Amygdala (tissue), 56 donors: ENCODE measurements around the gene OPA3.
A peak's percentile ranks its signal among the peaks of the same experiment; 100 is the strongest.

Experiments used
- DNase-seq, 56 donors: peaks; one replicate each; lab custom pipeline; 2025; lab: John Stamatoyannopoulos, UW

The OPA3 gene

DNA sequence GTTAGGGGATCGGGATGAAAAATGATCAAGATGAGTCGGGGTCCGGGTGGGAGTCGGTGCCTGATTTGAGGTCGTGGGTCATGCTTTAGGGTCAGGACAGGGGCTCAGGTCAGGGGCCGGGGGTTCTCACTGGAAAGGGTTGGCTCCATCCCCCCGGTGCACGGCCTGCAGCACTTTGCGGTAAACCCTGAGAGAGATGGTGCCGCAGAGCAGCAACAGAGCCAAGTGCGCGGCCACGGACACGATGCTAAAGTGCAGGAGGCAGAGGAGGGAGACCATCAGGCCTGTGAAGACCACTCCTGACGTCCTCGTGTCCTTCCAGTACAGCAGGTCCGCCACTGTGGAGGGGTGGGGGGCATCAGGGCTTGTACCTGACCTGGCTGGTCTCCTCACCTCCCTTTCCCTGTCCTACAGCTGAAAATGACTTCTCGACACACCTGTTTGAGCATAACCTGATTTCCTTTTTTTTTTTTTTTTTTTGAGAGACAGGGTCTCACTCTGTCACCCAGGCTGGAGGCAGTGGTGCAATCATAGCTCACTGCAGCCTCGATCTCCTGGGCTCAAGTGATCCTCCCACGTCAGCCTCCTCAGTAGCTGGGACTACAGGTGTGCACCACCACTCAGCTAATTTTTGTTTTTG lies 95.3 kb downstream of the OPA3 start:
- DNase-seq: no peak

DNA sequence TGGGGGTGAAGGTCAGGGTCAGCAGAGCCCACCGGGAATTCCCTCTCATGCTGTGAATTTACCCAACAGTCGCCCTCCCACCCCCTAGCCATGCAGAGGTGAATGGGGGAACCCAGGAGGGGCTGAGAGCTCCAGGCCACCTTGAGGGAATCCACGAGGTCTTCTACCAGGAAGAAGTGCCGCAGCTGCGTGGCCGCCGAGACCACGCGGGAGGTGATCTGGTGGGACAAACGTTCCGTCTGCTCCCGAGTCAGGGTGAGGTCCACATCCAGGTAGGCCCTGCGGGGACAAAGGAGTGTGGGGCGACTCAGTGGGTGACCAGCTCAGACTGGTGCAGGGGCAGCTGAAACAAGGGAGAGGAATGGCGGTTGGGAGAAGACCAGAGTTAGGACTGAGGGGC lies 95.9 kb downstream of the OPA3 start:
- no peak for DNase-seq

DNA sequence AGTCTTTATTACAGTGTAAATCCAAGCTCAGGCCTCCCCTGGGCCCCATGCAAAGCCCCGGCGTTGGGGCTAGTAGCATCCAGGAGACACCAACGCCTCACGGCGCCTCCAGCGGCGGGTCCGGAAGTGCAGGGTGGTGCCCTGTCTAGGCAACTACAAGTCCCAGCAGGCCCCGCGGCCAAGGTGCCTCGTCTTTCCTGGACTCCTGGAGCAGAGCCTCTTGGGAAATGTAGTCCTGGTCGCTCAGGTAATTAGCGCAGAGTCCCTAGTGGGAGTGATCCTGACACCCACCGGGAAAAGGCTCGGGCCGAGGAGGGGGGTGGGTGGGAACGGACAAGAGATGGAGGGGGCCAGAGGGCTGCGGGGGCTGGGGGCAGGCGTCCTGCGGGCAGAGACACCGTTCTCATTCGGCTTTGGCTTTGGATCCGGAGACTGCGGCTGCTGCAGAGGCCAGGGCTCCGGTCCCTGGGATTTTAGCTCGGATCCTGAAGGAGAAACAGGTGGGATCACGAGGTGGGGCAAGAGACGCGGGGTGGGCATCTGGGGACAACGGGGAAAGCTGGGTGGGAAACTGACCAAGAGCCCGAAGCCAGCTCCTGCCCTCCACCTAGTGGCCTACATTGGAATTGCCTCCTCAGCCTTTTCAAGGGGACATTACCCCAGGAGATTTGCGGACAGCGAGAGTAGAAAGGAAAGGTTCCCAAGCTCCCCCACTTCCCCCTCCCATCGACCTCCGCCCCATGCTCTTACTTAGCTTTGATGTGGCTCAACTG lies 99.1 kb downstream of the OPA3 start:
- DNase-seq: peak in 55 of 56 donors; percentile 51 to 99 (median 91)

DNA sequence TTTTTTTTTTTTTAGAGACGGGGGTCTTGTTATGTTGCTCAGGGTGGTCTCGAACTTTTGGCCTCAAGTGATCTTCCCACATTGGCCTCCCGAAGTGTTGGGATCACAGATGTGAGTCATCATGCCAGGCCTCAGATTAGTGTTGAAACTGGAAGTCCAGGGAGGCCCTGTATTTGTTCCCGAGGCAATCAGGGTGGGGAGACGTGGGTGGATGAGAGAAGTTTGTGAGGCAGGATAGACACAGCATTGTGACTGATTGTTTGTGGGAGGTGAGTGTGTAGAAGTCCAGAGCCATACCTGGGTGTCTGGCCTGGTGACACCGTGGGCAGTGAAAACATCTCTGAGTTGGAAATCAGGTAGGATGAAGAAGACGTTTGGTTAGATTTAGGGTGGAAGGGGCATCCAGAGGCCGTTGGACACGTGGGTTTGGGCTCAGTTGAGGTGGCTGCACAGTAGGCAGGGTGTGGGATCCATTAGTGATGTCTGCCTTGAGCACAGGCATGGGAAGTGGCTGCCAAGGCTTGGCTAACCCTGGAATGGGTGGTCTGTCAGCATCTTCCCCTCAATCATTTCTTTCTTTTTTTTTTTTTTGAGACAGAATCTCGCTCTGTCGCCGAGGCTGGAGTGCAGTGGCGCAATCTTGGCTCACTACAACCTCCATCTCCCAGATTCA lies 100.2 kb downstream of the OPA3 start:
- DNase-seq: no peak

DNA sequence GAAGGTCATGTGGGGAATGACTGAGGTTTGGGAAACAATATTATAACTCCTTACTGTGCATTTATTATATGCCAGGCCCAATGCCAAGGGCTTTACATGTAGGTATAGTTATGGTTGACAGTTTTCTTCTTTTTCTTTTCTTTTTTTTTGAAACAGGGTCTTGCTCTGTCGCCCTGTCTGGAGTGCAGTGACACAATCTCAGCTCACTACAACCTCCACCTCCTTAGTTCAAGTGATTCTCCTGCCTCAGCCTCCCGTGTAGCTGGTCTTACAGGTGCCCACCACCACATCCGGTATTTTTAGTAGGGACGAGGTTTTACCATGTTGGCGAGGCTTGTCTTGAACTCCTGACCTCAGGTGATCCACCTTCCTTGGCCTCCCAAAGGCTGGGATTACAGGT lies 101.6 kb downstream of the OPA3 start:
- DNase-seq: no peak

DNA sequence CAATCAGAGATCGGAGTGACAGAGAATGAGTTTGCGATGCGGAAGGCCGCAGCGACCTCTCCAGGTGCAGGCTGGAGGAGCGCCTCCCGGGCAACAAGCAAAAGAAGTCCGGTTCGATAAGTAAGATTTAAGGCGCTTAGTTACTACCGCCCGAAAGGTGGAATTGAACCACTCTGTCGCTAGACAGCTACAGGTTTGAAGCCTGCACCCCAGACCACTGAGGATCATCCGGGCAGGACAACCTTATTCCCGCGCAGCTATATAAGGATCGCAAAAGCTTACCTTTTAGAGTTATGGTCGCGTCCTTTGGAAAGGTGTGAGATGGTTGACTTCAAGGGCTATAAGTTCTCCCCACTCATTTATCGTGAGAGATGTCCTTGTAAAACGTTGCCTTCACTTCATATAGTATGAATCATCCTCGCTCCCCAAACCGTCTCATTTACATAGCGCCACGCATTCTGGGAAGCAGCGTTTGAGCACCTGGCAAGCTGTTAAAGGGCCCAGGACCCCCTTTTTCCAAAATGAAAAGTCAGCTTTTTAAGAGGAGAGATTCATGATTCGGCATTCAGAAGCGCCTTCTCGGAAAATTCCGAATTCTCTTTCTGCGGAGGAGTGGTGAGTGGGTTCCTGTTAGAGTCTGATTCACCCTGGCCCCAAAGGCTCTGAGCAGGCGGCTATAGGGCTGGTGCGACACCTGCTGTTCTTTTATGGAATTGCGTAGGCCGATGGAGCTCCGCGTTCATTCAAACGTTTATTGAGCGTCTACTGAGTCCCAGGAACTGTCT lies 106.0 kb downstream of the OPA3 start:
- peak in 55 of 56 donors; percentile 38 to 95 (median 77) for DNase-seq

DNA sequence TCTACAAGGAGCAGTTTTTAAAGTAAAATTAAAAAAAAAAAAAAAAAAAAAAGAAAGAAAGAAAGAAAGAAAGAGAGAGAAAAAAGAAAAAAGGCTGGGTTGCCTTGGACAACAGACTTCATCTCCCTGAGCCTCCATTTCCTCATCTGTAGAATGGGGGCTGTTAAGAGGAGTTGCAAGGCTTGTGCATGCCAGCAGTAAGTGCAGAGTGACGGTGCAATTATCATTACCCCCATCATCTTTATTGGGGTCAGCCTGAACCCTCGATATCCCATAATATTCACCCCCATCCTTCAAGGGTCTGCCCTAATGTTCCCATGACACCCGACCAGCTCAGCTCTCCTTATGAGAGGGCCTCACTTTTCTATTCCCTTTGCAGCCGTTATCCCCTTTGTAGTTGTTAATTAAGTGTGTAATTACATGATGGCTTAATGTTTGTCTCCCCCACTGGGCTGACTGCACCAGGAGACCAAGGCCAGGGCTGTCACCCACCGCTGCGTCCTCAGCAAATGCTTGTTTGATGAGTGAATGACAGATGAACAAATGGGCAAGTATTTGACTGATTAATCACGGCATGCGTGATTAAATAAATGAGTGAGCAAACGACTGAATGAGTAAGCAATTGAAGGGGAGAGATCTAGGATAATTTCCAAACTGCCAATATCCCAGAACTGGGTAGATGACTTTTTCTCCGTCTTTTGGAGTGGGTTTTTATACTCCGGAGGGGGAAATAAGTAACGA lies 106.7 kb downstream of the OPA3 start:
- DNase-seq: peak in 4 of 56 donors; percentile 24 to 52 (median 36)
